PC-9 (cell line): ENCODE results near the gene SLC44A3. TPM values are rescaled to one million over a fixed set of nuclear protein-coding genes. Genes with fewer than 3 reads are reported as not detected.

Experiments used
- BruUV-seq: library from RNA; stranded (reverse); fragments of 400-500 nt; replicated peaks from 2 replicates; lab custom pipeline; 2021; lab: Mats Ljungman, UMichigan
- CTCF ChIA-PET: fragments of 300-600 bp; sonication (Branson Sonifier 250); formaldehyde crosslinking; loops from one replicate; lab custom pipeline; 2022; ENCODE audit warnings: antibody characterized with exemption; lab: Charles Lee
- POLR2A ChIA-PET: fragments of 300-600 bp; sonication (Branson Sonifier 250); formaldehyde crosslinking; loops from one replicate; lab custom pipeline; 2022; ENCODE audit warnings: antibody characterized with exemption; ENCODE audit not compliant: unreplicated experiment; lab: Charles Lee
- DNase-seq, 2 experiments: peaks; one replicate each; pipeline versions ENCODE4 v3.0.0 to v3.0.0-alpha.2; 2015 to 2022; ENCODE audit warnings: mixed read lengths in 1 of 2
- H2AFZ ChIP-seq: fragments of 200-600 bp; sonication (generic); 2 replicates; pipeline ENCODE4 v1.8.1; 2017; ENCODE audit warnings: antibody characterized with exemption
- H3F3A ChIP-seq: fragments of 200-600 bp; sonication (generic); 2 replicates; pipeline ENCODE4 v1.8.1; 2017; ENCODE audit warnings: antibody characterized with exemption, mild to moderate bottlenecking, low read depth; ENCODE audit not compliant: insufficient read depth
- H3K27ac ChIP-seq: fragments of 200-600 bp; sonication (generic); 2 replicates; pipeline ENCODE4 v1.6.1; 2016; ENCODE audit warnings: mixed run types
- H3K27me3 ChIP-seq: fragments of 200-600 bp; sonication (generic); 2 replicates; pipeline ENCODE4 v1.6.1; 2016; ENCODE audit warnings: low read depth, mixed run types; ENCODE audit not compliant: insufficient read depth
- H3K36me3 ChIP-seq: fragments of 200-600 bp; sonication (generic); 2 replicates; pipeline ENCODE4 v1.6.1; 2016; ENCODE audit warnings: low read depth, mixed run types
- H3K4me1 ChIP-seq: fragments of 200-600 bp; sonication (generic); replicated peaks from 2 replicates; pipeline ENCODE4 v1.6.1; 2016; ENCODE audit warnings: mixed run types; ENCODE audit not compliant: insufficient read depth
- H3K4me2 ChIP-seq: fragments of 200-600 bp; sonication (generic); 2 replicates; pipeline ENCODE4 v1.6.1; 2017; ENCODE audit warnings: mixed run types
- H3K4me3 ChIP-seq: fragments of 200-600 bp; sonication (generic); 2 replicates; pipeline ENCODE4 v1.6.1; 2016; ENCODE audit warnings: mixed run types
- H3K79me2 ChIP-seq: fragments of 200-600 bp; sonication (generic); 2 replicates; pipeline ENCODE4 v1.6.1; 2017; ENCODE audit warnings: low read depth, mixed run types
- H3K9me2 ChIP-seq: fragments of 200-600 bp; sonication (generic); 2 replicates; pipeline ENCODE4 v1.8.1; 2017; ENCODE audit warnings: mild to moderate bottlenecking; ENCODE audit not compliant: insufficient read depth
- H3K9me3 ChIP-seq: fragments of 200-600 bp; sonication (generic); 2 replicates; pipeline ENCODE4 v1.8.1; 2016; ENCODE audit warnings: low read depth; ENCODE audit not compliant: insufficient read depth
- H4K20me1 ChIP-seq: fragments of 200-600 bp; sonication (generic); 2 replicates; pipeline ENCODE4 v1.8.1; 2017; ENCODE audit not compliant: insufficient read depth
- CTCF ChIP-seq: fragments of 200-600 bp; sonication (generic); conservative IDR thresholded peaks from 2 replicates; pipeline ENCODE4 v1.6.1; 2017; ENCODE audit warnings: mixed run types, antibody characterized with exemption, mild to moderate bottlenecking, moderate library complexity
- EZH2 ChIP-seq: fragments of 200-600 bp; sonication (generic); IDR thresholded peaks from 2 replicates; pipeline ENCODE4 v1.8.0; 2017; ENCODE audit warnings: antibody characterized with exemption, low read depth
- intact Hi-C: fragments of 100-400 bp; cut with micrococcal nuclease; formaldehyde crosslinking; loops from one replicate; pipeline ENCODE4 v1.10.0; 2022; ENCODE audit not compliant: unreplicated experiment
- total RNA-seq: library from RNA; stranded (reverse); gene quantifications from 2 replicates; pipeline ENCODE4 v1.2.3, GENCODE V29; 2021

SLC44A3 gene
- total RNA-seq, 1 experiment from 2014 or later = 17.5 TPM

GRCh38 chr1:94895518-94895917, 75.4 kb downstream of the SLC44A3 start:
- H3K4me3 ChIP-seq = no peak overlapping the region
- H3K9me2 ChIP-seq = no peaks in the 10 kb centered on the region
- H3K4me2 ChIP-seq = no peak overlapping the region
- H4K20me1 ChIP-seq = no peaks in the 10 kb centered on the region
- H3K27ac ChIP-seq = no peak overlapping the region
- H3K27me3 ChIP-seq = no peaks in the 10 kb centered on the region
- H3K79me2 ChIP-seq = no peaks in the 10 kb centered on the region
- no peak overlapping the region for H2AFZ ChIP-seq
- H3K9me3 ChIP-seq = no peaks in the 10 kb centered on the region
- peaks cover 62% of the 10 kb centered on the region for H3K36me3 ChIP-seq
- no peak for TF ChIP-seq CTCF
- no peak for TF ChIP-seq EZH2
- no TSS peak for BruUV-seq
- no peak for DNase-seq
- POLR2A ChIA-PET = interaction anchor here (0.7 kb wide), 1 partner anchor 128 kb away, joined by 6 read pairs; no protein-coding TSS in a partner anchor
- intact Hi-C loops = no loop called here
- H3K4me1 ChIP-seq = 0 out of 2 replicates have a peak, but pooled peaks cover 12% of the 10 kb centered on the region
- H3F3A ChIP-seq = peaks cover 19% of the 10 kb centered on the region; the same call in 1 of the 2 replicates
- CTCF ChIA-PET = no interaction called here

DNA sequence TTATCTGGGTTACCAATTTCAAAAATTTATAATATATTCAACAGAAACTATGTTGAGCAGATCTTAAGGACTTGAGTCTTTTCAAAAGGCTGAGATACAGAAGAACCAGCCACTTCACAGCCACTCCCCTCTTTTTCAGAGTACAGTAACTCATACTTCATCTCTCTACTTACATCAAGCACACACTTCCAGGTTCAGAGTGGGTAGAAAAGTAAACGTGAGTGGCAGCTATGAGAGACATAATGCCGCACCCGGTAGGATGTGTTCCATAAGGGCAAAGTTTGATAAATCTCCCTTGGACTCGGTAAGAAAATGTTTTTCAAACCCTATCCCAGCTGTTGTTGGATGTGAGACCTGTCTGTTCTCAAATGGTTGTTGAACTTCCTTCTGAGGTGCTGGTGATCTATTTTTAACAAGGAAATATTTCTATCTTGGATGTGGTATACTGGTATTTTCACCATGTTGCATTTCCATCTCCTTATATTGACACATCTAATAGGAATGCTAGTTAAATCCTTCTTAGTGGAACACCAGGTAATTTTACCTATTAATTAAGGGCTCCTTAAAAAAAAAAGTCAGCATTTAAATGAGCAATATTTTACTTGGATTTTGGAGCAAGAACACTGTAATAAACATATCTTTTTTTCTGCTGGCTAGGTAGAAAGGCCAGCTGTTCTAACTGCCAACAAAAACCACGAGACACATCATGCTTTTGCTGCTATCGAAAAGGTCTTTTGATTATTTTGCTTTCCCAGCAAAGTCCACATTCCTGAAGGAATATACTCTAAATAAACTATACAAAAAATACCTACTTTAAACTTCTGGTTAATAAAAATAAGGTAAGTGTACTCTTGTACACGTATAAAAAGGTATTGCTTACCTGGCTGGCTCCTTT, 78.6 kb downstream of the SLC44A3 start:
- Histone ChIP-seq H3K4me2 (no peak overlapping the region), H3K36me3 (peaks cover 63% of the 10 kb centered on the region), H4K20me1 (no peaks in the 10 kb centered on the region; the same call in 1 of the 2 replicates), H2AFZ (no peak overlapping the region), H3K27me3 (no peaks in the 10 kb centered on the region), H3F3A (peaks cover 38% of the 10 kb centered on the region), H3K9me2 (no peaks in the 10 kb centered on the region), H3K27ac (peak overlapping the region; percentile 32), H3K9me3 (no peaks in the 10 kb centered on the region), H3K4me3 (no peak overlapping the region), H3K4me1 (0 out of 2 replicates have a peak, but pooled peaks cover 12% of the 10 kb centered on the region), H3K79me2 (peaks cover 3% of the 10 kb centered on the region; the same call in 1 of the 2 replicates)
- BruUV-seq = no TSS peak
- peak in 1 of 2 experiments; percentile 65 for DNase-seq
- intact Hi-C loops = no loop called here
- CTCF ChIA-PET = interaction anchor here (1.2 kb wide), 1 partner anchor 45 kb away, joined by 4 read pairs; no protein-coding TSS in a partner anchor
- TF ChIP-seq CTCF = no peak
- no peak for TF ChIP-seq EZH2
- POLR2A ChIA-PET = no interaction called here

- Histone ChIP-seq H3K79me2 (peaks cover 13% of the 10 kb centered on the region), H4K20me1 (no peaks in the 10 kb centered on the region; the same call in none of the 2 replicates), H3K4me3 (no peak overlapping the region), H3K9me3 (no peaks in the 10 kb centered on the region), H3K9me2 (no peaks in the 10 kb centered on the region), H3F3A (peaks cover 38% of the 10 kb centered on the region), H3K27me3 (no peaks in the 10 kb centered on the region), H3K27ac (peak overlapping the region; percentile 32), H3K4me1 (peaks cover 17% of the 10 kb centered on the region; the same call in 1 of the 2 replicates), H3K4me2 (no peak overlapping the region), H3K36me3 (peaks cover 63% of the 10 kb centered on the region), H2AFZ (no peak overlapping the region)
- intact Hi-C loops = no loop called here
- ChIA-PET CTCF (interaction anchor here (1.2 kb wide), 1 partner anchor 46 kb away, joined by 4 read pairs; no protein-coding TSS in a partner anchor), POLR2A (no interaction called here)
- no peak for TF ChIP-seq CTCF
- no peak for TF ChIP-seq EZH2
- DNase-seq = no peak
- BruUV-seq = no TSS peak
Measured at GRCh38 chr1:94899756-94900155, 79.6 kb downstream of the SLC44A3 start.
